ENCODE results near the gene LSM4. TPM values are rescaled to one million over a fixed set of nuclear protein-coding genes. Genes with fewer than 3 reads are reported as not detected.

Gene LSM4
- total RNA-seq, 1 donor from 2014 or later = 119 TPM

DNA sequence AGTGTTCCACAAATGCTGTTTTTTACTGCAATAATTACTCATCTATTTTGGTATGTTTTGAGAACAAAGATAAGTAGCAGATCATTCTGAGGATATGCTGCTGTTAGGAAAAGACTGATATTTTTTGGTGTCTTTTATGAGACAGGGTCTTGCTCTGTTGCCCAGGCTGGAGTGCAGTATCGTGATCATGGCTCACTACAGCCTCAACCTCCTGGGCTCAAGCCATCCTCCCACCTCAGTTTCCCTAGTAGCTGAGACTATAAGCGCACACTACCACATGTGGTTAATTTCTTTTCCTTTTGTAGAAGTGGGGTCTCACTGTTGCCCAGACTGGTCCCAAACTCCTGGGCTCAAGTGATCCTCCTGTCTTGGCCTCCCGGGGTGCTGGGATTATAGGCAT, 9.5 kb downstream of the LSM4 start:
- H3K9ac ChIP-seq (ENCODE audit: low read depth in 1 of 3, low read length in 3 of 3) = no peak overlapping the region
- H3K27ac ChIP-seq (ENCODE audit: low read depth, low read length) = no peak overlapping the region
- no peaks in the 10 kb centered on the region for H3K27me3 ChIP-seq (ENCODE audit: control insufficient read depth in 3 of 3, insufficient read depth in 3 of 3, low read length in 3 of 3)
- H3K4me1 ChIP-seq (ENCODE audit: control insufficient read depth in 3 of 3, insufficient read depth in 3 of 3, low read length in 3 of 3) = peaks cover 10 to 16% (median 13%) of the 10 kb centered on the region in 3 donors
- H3K36me3 ChIP-seq (ENCODE audit: control insufficient read depth in 3 of 3, insufficient read depth in 3 of 3, low read length in 3 of 3) = peaks cover 23 to 25% (median 24%) of the 10 kb centered on the region in 3 donors
- no peaks in the 10 kb centered on the region for H3K9me3 ChIP-seq (ENCODE audit: control insufficient read depth in 3 of 3, low read length in 3 of 3)
- no peak overlapping the region for H3K4me3 ChIP-seq (ENCODE audit: low read length in 3 of 3)

DNA sequence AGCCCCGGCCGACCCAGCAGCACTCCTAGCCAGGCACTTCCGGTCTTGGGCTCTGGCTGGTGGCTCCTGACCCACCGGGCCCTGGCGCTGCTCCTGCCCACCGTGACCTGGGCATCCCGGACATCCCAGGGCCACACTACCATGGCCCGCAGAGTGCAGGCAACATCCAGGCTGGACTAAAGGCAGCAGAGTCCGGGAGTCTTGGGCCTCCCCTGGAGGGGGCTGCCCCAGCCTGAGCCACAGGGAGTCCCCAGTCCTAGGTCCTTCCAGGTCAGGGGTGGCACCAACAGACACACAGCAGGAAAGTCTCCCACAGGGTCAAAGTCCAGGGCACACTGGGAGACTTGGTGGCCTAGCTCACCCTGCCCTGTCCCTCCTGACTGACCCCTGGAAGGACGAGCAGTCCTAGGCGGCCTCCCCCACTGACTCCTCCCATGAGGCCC, 10.8 kb downstream of the LSM4 start:
- peaks cover 23 to 25% (median 24%) of the 10 kb centered on the region in 3 donors for H3K36me3 ChIP-seq (ENCODE audit: control insufficient read depth in 3 of 3, insufficient read depth in 3 of 3, low read length in 3 of 3)

DNA sequence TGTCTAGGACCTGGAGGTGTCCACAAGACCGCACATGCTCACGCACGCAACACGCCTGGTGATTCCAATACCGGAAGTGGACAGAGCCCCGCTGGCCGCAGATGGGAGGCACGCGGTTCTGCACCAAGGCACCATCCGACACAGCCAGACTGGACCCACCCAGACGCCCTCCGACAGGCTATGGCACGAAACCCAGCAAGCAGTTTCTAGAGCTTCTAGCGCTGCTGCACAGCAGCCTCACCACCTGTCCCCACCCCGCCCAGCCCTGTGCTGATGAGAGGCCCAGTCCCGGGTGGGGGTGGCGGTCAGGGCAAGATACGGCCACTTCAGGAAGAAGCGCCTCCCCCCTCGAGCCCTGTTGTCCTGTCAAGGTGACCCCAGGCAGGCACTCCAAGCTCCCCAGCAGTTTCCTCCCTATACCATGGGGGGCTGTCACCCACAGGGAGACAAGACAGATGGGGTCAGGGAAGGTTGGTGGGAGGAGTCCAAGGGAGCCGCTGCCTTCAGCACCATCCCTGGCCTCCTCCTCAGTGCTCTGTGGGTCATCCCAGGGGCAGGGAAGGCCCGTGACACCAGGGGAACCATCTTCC, 11.3 kb downstream of the LSM4 start:
- peaks cover 6 to 28% (median 24%) of the 10 kb centered on the region in 3 donors for H3K4me1 ChIP-seq (ENCODE audit: control insufficient read depth in 3 of 3, insufficient read depth in 3 of 3, low read length in 3 of 3)
- peaks cover 23 to 25% (median 24%) of the 10 kb centered on the region in 3 donors for H3K36me3 ChIP-seq (ENCODE audit: control insufficient read depth in 3 of 3, insufficient read depth in 3 of 3, low read length in 3 of 3)
- no peak overlapping the region for H3K27ac ChIP-seq (ENCODE audit: low read depth, low read length)
- H3K4me3 ChIP-seq (ENCODE audit: low read length in 3 of 3) = no peak overlapping the region
- no peaks in the 10 kb centered on the region for H3K9me3 ChIP-seq (ENCODE audit: control insufficient read depth in 3 of 3, low read length in 3 of 3)
- no peak overlapping the region for H3K9ac ChIP-seq (ENCODE audit: low read depth in 1 of 3, low read length in 3 of 3)
- H3K27me3 ChIP-seq (ENCODE audit: control insufficient read depth in 3 of 3, insufficient read depth in 3 of 3, low read length in 3 of 3) = no peaks in the 10 kb centered on the region

More for the DNA sequence above, 10.8 kb downstream of the LSM4 start:
- Histone ChIP-seq H3K9me3 (ENCODE audit: control insufficient read depth in 3 of 3, low read length in 3 of 3) (no peaks in the 10 kb centered on the region), H3K9ac (ENCODE audit: low read depth in 1 of 3, low read length in 3 of 3) (no peak overlapping the region), H3K27me3 (ENCODE audit: control insufficient read depth in 3 of 3, insufficient read depth in 3 of 3, low read length in 3 of 3) (no peaks in the 10 kb centered on the region), H3K4me1 (ENCODE audit: control insufficient read depth in 3 of 3, insufficient read depth in 3 of 3, low read length in 3 of 3) (peaks cover 6 to 23% (median 19%) of the 10 kb centered on the region in 3 donors), H3K27ac (ENCODE audit: low read depth, low read length) (no peak overlapping the region), H3K4me3 (ENCODE audit: low read length in 3 of 3) (no peak overlapping the region)

DNA sequence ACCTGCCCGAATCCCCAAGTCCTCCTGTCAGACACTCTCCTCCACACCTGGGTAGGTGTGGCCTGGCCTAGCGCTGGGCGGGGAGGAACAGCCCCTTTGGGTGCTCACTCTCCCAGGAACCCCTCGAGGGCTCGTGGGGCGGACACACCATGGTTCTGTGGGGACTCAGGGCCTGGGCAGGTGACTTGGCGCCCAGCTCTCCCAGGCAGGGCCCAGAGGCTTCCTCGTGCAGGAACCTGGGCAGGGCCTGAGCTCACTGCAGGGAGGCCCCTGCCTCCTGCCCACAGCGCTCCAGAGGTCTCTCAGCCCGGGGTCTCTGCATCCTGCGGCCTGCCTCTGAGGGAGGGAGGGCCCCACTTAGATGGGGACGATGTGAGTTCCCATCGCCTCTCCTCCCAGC, 11.9 kb downstream of the LSM4 start:
- no peak overlapping the region for H3K27ac ChIP-seq (ENCODE audit: low read depth, low read length)
- H3K9ac ChIP-seq (ENCODE audit: low read depth in 1 of 3, low read length in 3 of 3) = no peak overlapping the region
- no peaks in the 10 kb centered on the region for H3K27me3 ChIP-seq (ENCODE audit: control insufficient read depth in 3 of 3, insufficient read depth in 3 of 3, low read length in 3 of 3)
- no peak overlapping the region for H3K4me3 ChIP-seq (ENCODE audit: low read length in 3 of 3)
- H3K4me1 ChIP-seq (ENCODE audit: control insufficient read depth in 3 of 3, insufficient read depth in 3 of 3, low read length in 3 of 3) = peaks cover 6 to 34% (median 31%) of the 10 kb centered on the region in 3 donors
- H3K9me3 ChIP-seq (ENCODE audit: control insufficient read depth in 3 of 3, low read length in 3 of 3) = no peaks in the 10 kb centered on the region
- H3K36me3 ChIP-seq (ENCODE audit: control insufficient read depth in 3 of 3, insufficient read depth in 3 of 3, low read length in 3 of 3) = peaks cover 23 to 25% (median 24%) of the 10 kb centered on the region in 3 donors

DNA sequence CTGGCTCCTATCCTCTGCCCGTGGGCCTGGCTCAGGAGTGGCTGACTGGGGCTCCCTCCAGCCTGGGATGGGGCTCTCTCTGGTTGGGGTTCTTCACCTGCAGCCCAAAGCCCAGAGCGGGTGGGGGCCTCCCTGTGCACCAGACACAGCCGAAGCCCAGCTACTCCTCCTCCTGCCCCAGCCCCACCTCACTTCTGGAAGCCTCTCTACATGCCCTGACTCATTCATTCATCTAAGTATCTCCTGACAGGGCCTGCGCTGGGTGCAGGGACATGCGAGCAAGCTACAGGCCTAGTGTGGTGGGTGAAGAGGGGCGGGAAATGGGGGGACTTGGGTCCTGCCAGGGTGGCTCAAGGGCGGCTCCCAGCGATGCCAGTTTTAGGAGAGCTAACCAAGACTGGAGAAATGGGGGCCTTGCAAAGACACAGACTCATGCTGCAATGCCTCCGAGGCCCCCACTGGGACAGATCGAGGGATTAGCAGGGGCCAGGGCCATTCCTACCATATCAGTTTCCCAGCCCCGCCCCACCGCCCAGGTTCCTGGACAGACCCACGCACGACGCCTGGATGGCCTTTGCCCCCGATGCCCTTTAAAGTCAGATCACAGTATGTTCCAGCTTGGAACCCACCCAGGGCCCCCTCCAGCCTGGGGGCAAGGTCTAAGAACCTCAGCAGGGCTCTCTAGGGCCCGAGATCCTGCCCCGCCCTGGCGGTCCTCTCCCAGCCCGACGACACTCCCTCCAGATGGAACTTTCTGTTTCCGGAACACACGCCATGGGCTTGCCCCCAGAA, 12.6 kb downstream of the LSM4 start:
- H3K36me3 ChIP-seq (ENCODE audit: control insufficient read depth in 3 of 3, insufficient read depth in 3 of 3, low read length in 3 of 3) = peaks cover 23 to 25% (median 24%) of the 10 kb centered on the region in 3 donors
- H3K4me1 ChIP-seq (ENCODE audit: control insufficient read depth in 3 of 3, insufficient read depth in 3 of 3, low read length in 3 of 3) = peaks cover 9 to 41% (median 35%) of the 10 kb centered on the region in 3 donors
- H3K9ac ChIP-seq (ENCODE audit: low read depth in 1 of 3, low read length in 3 of 3) = no peak overlapping the region
- no peak overlapping the region for H3K27ac ChIP-seq (ENCODE audit: low read depth, low read length)
- no peak overlapping the region for H3K4me3 ChIP-seq (ENCODE audit: low read length in 3 of 3)
- no peaks in the 10 kb centered on the region for H3K9me3 ChIP-seq (ENCODE audit: control insufficient read depth in 3 of 3, low read length in 3 of 3)
- H3K27me3 ChIP-seq (ENCODE audit: control insufficient read depth in 3 of 3, insufficient read depth in 3 of 3, low read length in 3 of 3) = no peaks in the 10 kb centered on the region

DNA sequence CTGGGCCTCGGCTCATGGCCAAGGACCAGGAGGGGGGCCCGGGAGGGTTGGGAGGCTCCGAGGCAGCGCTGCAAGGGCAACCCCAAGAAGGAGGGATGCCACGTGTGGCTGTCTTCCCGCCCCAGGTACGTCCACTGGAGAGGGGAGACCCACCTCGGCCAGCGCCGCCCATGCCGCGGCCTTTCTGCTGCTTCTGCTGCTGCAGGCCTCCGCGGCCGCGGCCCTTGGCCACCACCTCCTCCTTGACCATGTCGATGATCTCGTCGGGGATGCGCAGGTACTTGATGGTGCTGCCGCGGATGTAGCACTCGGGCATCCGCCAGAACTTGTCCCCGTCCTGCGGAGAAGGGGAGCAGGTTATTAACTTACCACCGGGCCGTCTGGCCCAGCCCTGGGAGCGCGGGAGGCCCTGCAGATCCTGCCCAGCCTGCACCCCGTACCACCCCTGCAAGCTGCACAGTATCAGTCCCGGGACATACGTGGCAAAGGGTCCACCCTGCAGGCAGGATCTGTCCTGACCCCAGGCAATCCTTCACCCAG, 13.3 kb downstream of the LSM4 start:
- Histone ChIP-seq H3K4me3 (ENCODE audit: low read length in 3 of 3) (no peak overlapping the region), H3K27ac (ENCODE audit: low read depth, low read length) (no peak overlapping the region), H3K36me3 (ENCODE audit: control insufficient read depth in 3 of 3, insufficient read depth in 3 of 3, low read length in 3 of 3) (peaks cover 23 to 25% (median 23%) of the 10 kb centered on the region in 3 donors), H3K9ac (ENCODE audit: low read depth in 1 of 3, low read length in 3 of 3) (no peak overlapping the region), H3K9me3 (ENCODE audit: control insufficient read depth in 3 of 3, low read length in 3 of 3) (no peaks in the 10 kb centered on the region), H3K4me1 (ENCODE audit: control insufficient read depth in 3 of 3, insufficient read depth in 3 of 3, low read length in 3 of 3) (peaks cover 16 to 48% (median 42%) of the 10 kb centered on the region in 3 donors), H3K27me3 (ENCODE audit: control insufficient read depth in 3 of 3, insufficient read depth in 3 of 3, low read length in 3 of 3) (no peaks in the 10 kb centered on the region)

DNA sequence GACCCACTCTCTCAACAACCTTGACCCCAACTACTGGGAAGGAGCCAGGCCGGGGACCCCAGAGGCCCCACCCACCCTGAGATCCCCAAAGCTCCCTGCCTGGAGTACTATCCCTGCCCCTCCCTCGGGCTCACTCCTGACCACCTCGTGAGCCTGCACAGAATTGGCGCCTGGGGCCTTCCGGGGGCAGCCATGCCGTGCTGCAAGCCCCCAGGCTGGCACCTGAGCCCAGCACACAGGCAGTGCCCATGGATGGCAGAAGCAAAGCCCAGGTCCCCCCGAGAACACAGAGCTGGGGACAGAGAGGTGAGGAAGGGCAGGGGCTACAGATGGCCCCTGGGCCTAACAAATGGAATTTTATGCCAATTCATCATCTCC, 13.9 kb downstream of the LSM4 start:
- H3K9ac ChIP-seq (ENCODE audit: low read depth in 1 of 3, low read length in 3 of 3) = peak overlapping the region in 2 of 3 donors; percentile 45 to 79
- peak overlapping the region; percentile 99 for H3K27ac ChIP-seq (ENCODE audit: low read depth, low read length)
- peaks cover 20 to 23% (median 23%) of the 10 kb centered on the region in 3 donors for H3K36me3 ChIP-seq (ENCODE audit: control insufficient read depth in 3 of 3, insufficient read depth in 3 of 3, low read length in 3 of 3)
- H3K4me3 ChIP-seq (ENCODE audit: low read length in 3 of 3) = no peak overlapping the region
- H3K4me1 ChIP-seq (ENCODE audit: control insufficient read depth in 3 of 3, insufficient read depth in 3 of 3, low read length in 3 of 3) = peaks cover 22 to 54% (median 49%) of the 10 kb centered on the region in 3 donors
- no peaks in the 10 kb centered on the region for H3K9me3 ChIP-seq (ENCODE audit: control insufficient read depth in 3 of 3, low read length in 3 of 3)
- H3K27me3 ChIP-seq (ENCODE audit: control insufficient read depth in 3 of 3, insufficient read depth in 3 of 3, low read length in 3 of 3) = no peaks in the 10 kb centered on the region

DNA sequence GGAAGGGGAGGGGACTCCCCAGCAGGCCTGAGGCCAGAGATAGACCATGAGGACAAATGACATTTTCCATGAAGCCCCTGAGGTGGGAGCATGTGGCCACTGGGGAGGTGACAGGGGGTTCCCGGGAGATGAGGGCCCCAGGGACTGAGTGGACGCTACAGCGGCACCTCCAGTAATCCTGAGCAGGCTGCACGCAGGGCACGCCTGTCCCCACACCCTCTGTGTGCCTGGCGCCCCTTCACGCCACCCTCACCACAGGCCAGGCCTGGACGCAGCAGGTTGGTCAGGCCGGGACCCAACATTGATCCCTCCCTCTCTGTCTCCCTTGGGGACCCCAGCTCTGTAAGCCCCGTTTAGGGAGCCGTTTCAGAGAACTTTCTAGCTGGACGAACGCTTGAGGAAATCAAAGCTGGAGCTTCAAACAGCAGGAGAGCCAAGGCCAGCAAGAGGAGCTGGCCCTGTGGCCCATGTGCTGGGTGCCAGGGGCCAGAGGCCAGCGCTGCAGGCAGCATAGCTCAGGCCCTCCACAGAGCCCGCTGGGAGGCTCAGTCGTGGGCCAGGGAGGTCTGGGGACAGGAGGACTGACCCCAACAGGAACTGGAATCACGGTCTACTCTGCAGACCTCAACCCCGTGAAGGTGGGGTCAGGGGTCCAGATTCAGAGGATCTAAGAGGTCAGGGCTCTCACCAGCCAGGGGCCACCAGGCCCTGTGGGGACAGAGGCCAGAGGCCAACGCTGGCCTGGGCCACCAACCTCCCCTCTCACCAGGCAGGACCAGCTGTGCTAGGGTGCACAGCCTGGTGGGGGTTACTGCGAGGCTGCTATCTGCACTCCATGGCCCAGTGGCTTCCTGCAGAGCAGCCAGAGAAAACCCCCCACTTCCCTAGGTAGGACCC, 14.6 kb downstream of the LSM4 start:
- H3K36me3 ChIP-seq (ENCODE audit: control insufficient read depth in 3 of 3, insufficient read depth in 3 of 3, low read length in 3 of 3) = peaks cover 17 to 22% (median 20%) of the 10 kb centered on the region in 3 donors

DNA sequence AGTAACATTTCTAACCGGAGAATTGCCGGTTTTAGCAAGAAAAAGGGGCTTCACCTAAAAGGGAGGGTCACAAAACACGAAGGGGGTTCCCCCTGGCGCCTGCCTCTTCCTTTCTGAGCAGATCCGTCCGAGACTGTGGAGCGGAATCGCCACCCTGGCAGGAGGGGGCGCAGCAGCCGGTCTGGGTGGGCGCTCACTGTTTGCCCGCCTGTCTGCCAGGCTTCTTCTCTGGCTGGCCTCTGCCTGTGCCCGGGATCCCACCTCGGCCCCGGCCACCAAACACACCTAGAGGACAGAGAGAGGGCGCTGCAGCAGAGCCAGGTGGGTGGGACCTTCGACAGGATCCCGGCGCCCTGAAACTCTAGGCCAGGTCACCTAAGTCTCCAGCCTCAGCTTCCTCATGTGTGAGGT, 15.6 kb downstream of the LSM4 start:
- Histone ChIP-seq H3K27me3 (ENCODE audit: control insufficient read depth in 3 of 3, insufficient read depth in 3 of 3, low read length in 3 of 3) (no peaks in the 10 kb centered on the region), H3K9me3 (ENCODE audit: control insufficient read depth in 3 of 3, low read length in 3 of 3) (no peaks in the 10 kb centered on the region), H3K36me3 (ENCODE audit: control insufficient read depth in 3 of 3, insufficient read depth in 3 of 3, low read length in 3 of 3) (peaks cover 13 to 15% (median 14%) of the 10 kb centered on the region in 3 donors), H3K4me3 (ENCODE audit: low read length in 3 of 3) (no peak overlapping the region), H3K4me1 (ENCODE audit: control insufficient read depth in 3 of 3, insufficient read depth in 3 of 3, low read length in 3 of 3) (peaks cover 29 to 63% (median 61%) of the 10 kb centered on the region in 3 donors), H3K27ac (ENCODE audit: low read depth, low read length) (peak overlapping the region; percentile 99), H3K9ac (ENCODE audit: low read depth in 1 of 3, low read length in 3 of 3) (peak overlapping the region in 2 of 3 donors; percentile 56 to 79)

More for the DNA sequence above, 14.6 kb downstream of the LSM4 start:
- Histone ChIP-seq H3K27ac (ENCODE audit: low read depth, low read length) (peak overlapping the region; percentile 99), H3K4me1 (ENCODE audit: control insufficient read depth in 3 of 3, insufficient read depth in 3 of 3, low read length in 3 of 3) (peaks cover 27 to 61% (median 55%) of the 10 kb centered on the region in 3 donors), H3K27me3 (ENCODE audit: control insufficient read depth in 3 of 3, insufficient read depth in 3 of 3, low read length in 3 of 3) (no peaks in the 10 kb centered on the region), H3K9me3 (ENCODE audit: control insufficient read depth in 3 of 3, low read length in 3 of 3) (no peaks in the 10 kb centered on the region), H3K9ac (ENCODE audit: low read depth in 1 of 3, low read length in 3 of 3) (peak overlapping the region; percentile 45 to 79 (median 77)), H3K4me3 (ENCODE audit: low read length in 3 of 3) (peak overlapping the region in 1 of 3 donors; percentile 35)

All from skeletal muscle tissue (tissue), 4 donors.